DOHH2 (cell line): ENCODE measurements around the gene AGGF1.

ENCODE experiments used
- H3F3A ChIP-seq: fragments of 200-600 bp; sonication (generic), shearing (Covaris generic); 2 replicates; pipeline ENCODE4 v1.6.0; 2016; ENCODE audit warnings: antibody characterized with exemption, mild to moderate bottlenecking; ENCODE audit not compliant: control insufficient read depth, insufficient read depth
- H3K27ac ChIP-seq: fragments of 200-600 bp; sonication (generic); 2 replicates; pipeline ENCODE4 v1.5.1; 2014; ENCODE audit warnings: low read depth, mild to moderate bottlenecking, low read length, moderate library complexity
- H3K27me3 ChIP-seq: fragments of 200-600 bp; sonication (generic); 2 replicates; pipeline ENCODE4 v1.6.1; 2014; ENCODE audit warnings: mild to moderate bottlenecking, low read length, mixed read lengths; ENCODE audit not compliant: control insufficient read depth
- H3K36me3 ChIP-seq: fragments of 200-600 bp; sonication (generic); 2 replicates; pipeline ENCODE4 v1.6.1; 2014; ENCODE audit warnings: mild to moderate bottlenecking, low read length, moderate library complexity, mixed read lengths; ENCODE audit not compliant: control insufficient read depth
- H3K4me1 ChIP-seq: fragments of 200-600 bp; sonication (generic); 2 replicates; pipeline ENCODE4 v1.6.1; 2014; ENCODE audit warnings: mild to moderate bottlenecking, low read length, mixed read lengths; ENCODE audit not compliant: control insufficient read depth
- H3K4me2 ChIP-seq: fragments of 200-600 bp; sonication (generic); 2 replicates; pipeline ENCODE4 v1.6.0; 2014; ENCODE audit warnings: mild to moderate bottlenecking, low read length, moderate library complexity
- H3K4me3 ChIP-seq: fragments of 200-600 bp; sonication (generic); 2 replicates; pipeline ENCODE4 v1.5.1; 2014; ENCODE audit warnings: mild to moderate bottlenecking, low read length, mixed read lengths
- H3K79me2 ChIP-seq: fragments of 200-600 bp; sonication (generic); 2 replicates; pipeline ENCODE4 v1.6.1; 2014; ENCODE audit warnings: mild to moderate bottlenecking, low read length, mixed read lengths; ENCODE audit not compliant: control insufficient read depth
- H3K9me2 ChIP-seq: fragments of 200-600 bp; sonication (generic); replicated peaks from 2 replicates; pipeline ENCODE4 v1.6.1; 2014; ENCODE audit warnings: mild to moderate bottlenecking, low read length, mixed read lengths; ENCODE audit not compliant: control insufficient read depth
- H3K9me3 ChIP-seq: fragments of 200-600 bp; sonication (generic); 2 replicates; pipeline ENCODE4 v1.6.1; 2014; ENCODE audit warnings: antibody characterized with exemption, low read length, mixed read lengths; ENCODE audit not compliant: control insufficient read depth, insufficient read depth
- H4K20me1 ChIP-seq: fragments of 200-600 bp; sonication (generic); 2 replicates; pipeline ENCODE4 v1.6.0; 2014; ENCODE audit warnings: low read depth, mild to moderate bottlenecking, antibody characterized with exemption, low read length, moderate library complexity; ENCODE audit not compliant: control insufficient read depth, insufficient read depth
- CTCF ChIP-seq: fragments of 200-600 bp; sonication (generic); IDR thresholded peaks from one replicate; pipeline ENCODE4 v1.5.1; 2014; ENCODE audit warnings: antibody characterized with exemption, mild to moderate bottlenecking, low read depth, low read length; ENCODE audit not compliant: poor library complexity, severe bottlenecking
- EZH2phosphoT487 ChIP-seq: fragments of 200-600 bp; sonication (generic); IDR thresholded peaks from 2 replicates; pipeline ENCODE4 v1.6.1; 2017; ENCODE audit warnings: borderline replicate concordance, mild to moderate bottlenecking, antibody characterized with exemption, low read length, moderate library complexity, mixed read lengths

The AGGF1 gene

GRCh38 chr5:77012601-77013000 is 17.6 kb upstream of the AGGF1 start:
- no peaks in the 10 kb centered on the region for H3K36me3 ChIP-seq
- no peak overlapping the region for H3K27ac ChIP-seq
- H3K9me3 ChIP-seq = no peaks in the 10 kb centered on the region
- no peaks in the 10 kb centered on the region for H3K79me2 ChIP-seq
- no peaks in the 10 kb centered on the region for H3F3A ChIP-seq
- H4K20me1 ChIP-seq = no peaks in the 10 kb centered on the region
- H3K27me3 ChIP-seq = no peaks in the 10 kb centered on the region
- no peaks in the 10 kb centered on the region for H3K9me2 ChIP-seq
- no peak overlapping the region for H3K4me2 ChIP-seq
- TF ChIP-seq CTCF (no peak), EZH2phosphoT487 (no peak)
- H3K4me3 ChIP-seq = no peak overlapping the region
- H3K4me1 ChIP-seq = peaks cover 7% of the 10 kb centered on the region

GRCh38 chr5:77015938-77016569 is 14.2 kb upstream of the AGGF1 start:
- Histone ChIP-seq H3K9me3 (no peaks in the 10 kb centered on the region), H3K9me2 (no peaks in the 10 kb centered on the region), H3K4me3 (no peak overlapping the region), H3K4me1 (peaks cover 15% of the 10 kb centered on the region), H3K27me3 (no peaks in the 10 kb centered on the region), H3F3A (no peaks in the 10 kb centered on the region), H3K36me3 (no peaks in the 10 kb centered on the region), H4K20me1 (no peaks in the 10 kb centered on the region), H3K27ac (no peak overlapping the region), H3K79me2 (no peaks in the 10 kb centered on the region), H3K4me2 (no peak overlapping the region)
- TF ChIP-seq EZH2phosphoT487 = no peak
- peak; percentile 70 for TF ChIP-seq CTCF

- no peaks in the 10 kb centered on the region for H3K9me2 ChIP-seq
- H3K36me3 ChIP-seq = no peaks in the 10 kb centered on the region
- H3K4me1 ChIP-seq = peaks cover 15% of the 10 kb centered on the region
- H3K79me2 ChIP-seq = no peaks in the 10 kb centered on the region
- H3K27ac ChIP-seq = no peak overlapping the region
- TF ChIP-seq CTCF (no peak), EZH2phosphoT487 (no peak)
- H3F3A ChIP-seq = no peaks in the 10 kb centered on the region
- no peak overlapping the region for H3K4me2 ChIP-seq
- H3K9me3 ChIP-seq = no peaks in the 10 kb centered on the region
- no peaks in the 10 kb centered on the region for H4K20me1 ChIP-seq
- H3K4me3 ChIP-seq = no peak overlapping the region
- H3K27me3 ChIP-seq = no peaks in the 10 kb centered on the region
Observed at GRCh38 chr5:77016962-77017361, 13.2 kb upstream of the AGGF1 start.
